Measurements from ENCODE around the gene RBM14. TPM values are rescaled to one million over a fixed set of nuclear protein-coding genes. Genes with fewer than 3 reads are reported as not detected.

RBM14 gene
- total and polyA plus RNA-seq, 10 of the 15 experiments (the other 5 are each of a cell fraction or from before 2014, with no cell fraction given) = 5.4 to 140 (median 44.5) TPM

GRCh38 chr11:66636411-66636810 is 20.0 kb downstream of the RBM14 start:
- in situ Hi-C loops (cut with MboI) (no loop called here), intact Hi-C loops (cut with micrococcal nuclease; ENCODE audit: unreplicated experiment) (no loop called here)
- H3K27ac ChIP-seq (ENCODE audit: control insufficient read depth, insufficient read depth) = no peak overlapping the region
- H2AFZ ChIP-seq (ENCODE audit: control insufficient read depth, low read depth, low read length) = no peak overlapping the region
- no peak overlapping the region for H3K9ac ChIP-seq (ENCODE audit: control insufficient read depth, insufficient read depth, low read length)
- ChIA-PET POLR2A (interaction anchor here (0.6 to 4.3 kb wide), 3 partner anchors 8 to 41 kb away, joined by 3 to 105 read pairs (median 3); partner anchors contain the start of genes RBM14 and RBM4B), SMC1A (ENCODE audit: uncharacterized antibody, unreplicated experiment) (interaction anchor here (1.2 to 3.6 kb wide), 4 partner anchors 14 to 28 kb away, joined by 4 to 21 read pairs (median 10); partner anchors contain the start of gene RBM14), RAD21 (ENCODE audit: unreplicated experiment) (interaction anchor here (2.7 to 3.5 kb wide), 2 partner anchors 41 to 90 kb away, joined by 11 to 36 read pairs; partner anchors contain the start of genes ACTN3, RBM4B and ZDHHC24), CTCF (interaction anchor here (0.6 to 7.0 kb wide), 3 partner anchors 9 to 44 kb away, joined by 3 to 71 read pairs (median 29); partner anchors contain the start of genes CCDC87, CCS and RBM14)
- peaks cover 3 to 27% of the 10 kb centered on the region in 2 experiments; a peak in 3 of 4 replicates for H3K36me3 ChIP-seq (ENCODE audit: control insufficient read depth in 2 of 2, insufficient read depth in 2 of 2, low read length in 1 of 2)
- H3K4me3 ChIP-seq = no peak overlapping the region
- no TSS peak for BruUV-seq (replicated peaks)
- ATAC-seq (no peak), DNase-seq (ENCODE audit: low read depth, low spot score) (no peak), FAIRE-seq (no peak)
- H3K27me3 ChIP-seq (replicated peaks in 1 of 2; ENCODE audit: control insufficient read depth in 2 of 2, insufficient read depth in 2 of 2, low read length in 1 of 2) = no peaks in the 10 kb centered on the region
- peaks cover 7% of the 10 kb centered on the region; the same call in 1 of the 2 replicates for H4K20me1 ChIP-seq (ENCODE audit: control insufficient read depth, insufficient read depth)
- 83% methylated on average over 3 of the region's 3 CpGs for WGBS (ENCODE audit: insufficient coverage, insufficient replicate concordance, low lambda C conversion rate, missing lambda C conversion rate)
- peaks cover 74% of the 10 kb centered on the region for H3K79me2 ChIP-seq (ENCODE audit: control insufficient read depth, insufficient read depth, low read length)
- H3K4me1 ChIP-seq (ENCODE audit: control insufficient read depth, insufficient read depth, low read length) = peaks cover 16% of the 10 kb centered on the region
- no peak for TF ChIP-seq GABPA (IDR thresholded peaks at IDR 0.05; ENCODE audit: low read depth)
- no peak for TF ChIP-seq CBX5 (IDR thresholded peaks at IDR 0.05; ENCODE audit: low read depth)
- TF ChIP-seq STAT1 (conservative IDR thresholded peaks at IDR 0.05) = no peak
- no peak for TF ChIP-seq SPI1 (IDR thresholded peaks at IDR 0.05; ENCODE audit: borderline replicate concordance, insufficient read depth, low read depth, low read length)
- TF ChIP-seq NRF1 (conservative IDR thresholded peaks at IDR 0.05; ENCODE audit: low read depth, low read length) = no peak
- TF ChIP-seq SMARCA5 (IDR thresholded peaks at IDR 0.05) = no peak
- no peak for TF ChIP-seq ZNF207 (IDR thresholded peaks at IDR 0.05; ENCODE audit: borderline replicate concordance)
- TF ChIP-seq SIX5 (IDR thresholded peaks at IDR 0.05; ENCODE audit: low read depth, low read length, severe bottlenecking) = no peak
- no peak for TF ChIP-seq PKNOX1 (IDR thresholded peaks at IDR 0.05)
- TF ChIP-seq MAX (IDR thresholded peaks at IDR 0.05; ENCODE audit: low read depth, low read length) = no peak
- TF ChIP-seq MTA2 (IDR thresholded peaks at IDR 0.05; ENCODE audit: low read depth) = no peak
- no peak for TF ChIP-seq MXI1 (IDR thresholded peaks at IDR 0.05; ENCODE audit: low read depth, low read length)
- no peaks in the 10 kb centered on the region; the same call in 2 of the 3 replicates for H3K9me3 ChIP-seq (replicated peaks; ENCODE audit: control insufficient read depth, insufficient read depth, low read length)
- H3K4me2 ChIP-seq (ENCODE audit: control insufficient read depth, insufficient read depth) = no peak overlapping the region
